Esophagus squamous epithelium (tissue), 4 donors: ENCODE measurements around the gene ZBTB45.

ENCODE experiments used
- POLR2A ChIP-seq, 4 donors: fragments of 450-650 bp; IDR thresholded peaks; one replicate each; pipeline ENCODE4 v1.6.1; 2017; ENCODE audit warnings: antibody characterized with exemption in 4 of 4, mild to moderate bottlenecking in 4 of 4, moderate library complexity in 3 of 4
- TF ChIP-seq, protein P1 (sequence below), 6 experiments: fragments of 450-650 bp in 4 of 6; fragments of 200-600 bp in 2 of 6; sonication (generic) in 2 of 6; IDR thresholded peaks; one replicate each; pipeline ENCODE4 v1.5.1; 2016 to 2019; ENCODE audit warnings: antibody characterized with exemption in 6 of 6, mild to moderate bottlenecking in 4 of 6, moderate library complexity in 4 of 6

- TF ChIP-seq POLR2A (IDR thresholded peaks at IDR 0.05), result no peak
- TF ChIP-seq, protein P1, sequence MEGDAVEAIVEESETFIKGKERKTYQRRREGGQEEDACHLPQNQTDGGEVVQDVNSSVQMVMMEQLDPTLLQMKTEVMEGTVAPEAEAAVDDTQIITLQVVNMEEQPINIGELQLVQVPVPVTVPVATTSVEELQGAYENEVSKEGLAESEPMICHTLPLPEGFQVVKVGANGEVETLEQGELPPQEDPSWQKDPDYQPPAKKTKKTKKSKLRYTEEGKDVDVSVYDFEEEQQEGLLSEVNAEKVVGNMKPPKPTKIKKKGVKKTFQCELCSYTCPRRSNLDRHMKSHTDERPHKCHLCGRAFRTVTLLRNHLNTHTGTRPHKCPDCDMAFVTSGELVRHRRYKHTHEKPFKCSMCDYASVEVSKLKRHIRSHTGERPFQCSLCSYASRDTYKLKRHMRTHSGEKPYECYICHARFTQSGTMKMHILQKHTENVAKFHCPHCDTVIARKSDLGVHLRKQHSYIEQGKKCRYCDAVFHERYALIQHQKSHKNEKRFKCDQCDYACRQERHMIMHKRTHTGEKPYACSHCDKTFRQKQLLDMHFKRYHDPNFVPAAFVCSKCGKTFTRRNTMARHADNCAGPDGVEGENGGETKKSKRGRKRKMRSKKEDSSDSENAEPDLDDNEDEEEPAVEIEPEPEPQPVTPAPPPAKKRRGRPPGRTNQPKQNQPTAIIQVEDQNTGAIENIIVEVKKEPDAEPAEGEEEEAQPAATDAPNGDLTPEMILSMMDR (IDR thresholded peaks at IDR 0.05), result no peak
Observed at GRCh38 chr19:58513213-58513693, 6.4 kb downstream of the ZBTB45 start.
